Measurements from ENCODE around the gene ADH4. TPM values are rescaled to one million over a fixed set of nuclear protein-coding genes. Genes with fewer than 3 reads are reported as not detected.
A peak's percentile ranks its signal among the peaks of the same experiment; 100 is the strongest.

ADH4 gene
- total RNA-seq, 1 donor from 2014 or later = 10.8 TPM

GRCh38 chr4:99091216-99091575, 52.9 kb downstream of the ADH4 start:
- Histone ChIP-seq H3K9me3 (no peaks in the 10 kb centered on the region), H3K27me3 (no peaks in the 10 kb centered on the region), H3K4me1 (peaks cover 28% of the 10 kb centered on the region), H3K4me3 (peak overlapping the region in 1 of 2 donors; percentile 88), H3K36me3 (no peaks in the 10 kb centered on the region), H3K27ac (peak overlapping the region; percentile 93)
- intact Hi-C loops (cut with DNase I) = no loop called here
- TF ChIP-seq POLR2AphosphoS5 (IDR thresholded peaks at IDR 0.05; ENCODE audit: insufficient read depth in 1 of 2, low read depth in 1 of 2) (no peak), CTCF (IDR thresholded peaks at IDR 0.05) (no peak), POLR2A (IDR thresholded peaks at IDR 0.05) (no peak)
- DNase-seq (ENCODE audit: extremely low spot score in 2 of 2) = no peak

- Histone ChIP-seq H3K36me3 (no peaks in the 10 kb centered on the region), H3K9me3 (no peaks in the 10 kb centered on the region), H3K27me3 (no peaks in the 10 kb centered on the region), H3K27ac (peak overlapping the region; percentile 93), H3K4me3 (peak overlapping the region; percentile 6 to 88), H3K4me1 (peaks cover 31% of the 10 kb centered on the region)
- no peak for DNase-seq (ENCODE audit: extremely low spot score in 2 of 2)
- intact Hi-C loops (cut with DNase I) = no loop called here
- TF ChIP-seq POLR2A (IDR thresholded peaks at IDR 0.05) (no peak), POLR2AphosphoS5 (IDR thresholded peaks at IDR 0.05; ENCODE audit: insufficient read depth in 1 of 2, low read depth in 1 of 2) (no peak), CTCF (IDR thresholded peaks at IDR 0.05) (no peak)
Observed at GRCh38 chr4:99090481-99091215, 53.4 kb downstream of the ADH4 start.

GRCh38 chr4:99088481-99089365, 55.4 kb downstream of the ADH4 start, which contains the start of gene ADH5:
Gene ADH5 (minus strand): TSS chr4:99088788. CDS start chr4:99088700, 88 bp downstream.
- peaks cover 0 to 9% of the 10 kb centered on the region in 2 donors for H3K36me3 ChIP-seq
- peaks cover 41% of the 10 kb centered on the region for H3K4me1 ChIP-seq
- H3K27ac ChIP-seq = peak within 1 kb of the TSS; percentile 93
- peak in 1 of 2 donors; percentile 87 for TF ChIP-seq POLR2AphosphoS5 (IDR thresholded peaks at IDR 0.05; ENCODE audit: insufficient read depth in 1 of 2, low read depth in 1 of 2)
- TF ChIP-seq POLR2A (IDR thresholded peaks at IDR 0.05) = peak in 1 of 2 donors; percentile 78
- no peak for TF ChIP-seq CTCF (IDR thresholded peaks at IDR 0.05)
- intact Hi-C loops (cut with DNase I) = no loop called here
- H3K9me3 ChIP-seq = no peaks in the 10 kb centered on the region
- peak in 1 of 2 donors; percentile 94 for DNase-seq (ENCODE audit: extremely low spot score in 2 of 2)
- no peaks in the 10 kb centered on the region for H3K27me3 ChIP-seq
- H3K4me3 ChIP-seq = peak within 1 kb of the TSS; percentile 78 to 88

GRCh38 chr4:99088023-99088449, 56.1 kb downstream of the ADH4 start:
- TF ChIP-seq POLR2A (IDR thresholded peaks at IDR 0.05) (no peak), POLR2AphosphoS5 (IDR thresholded peaks at IDR 0.05; ENCODE audit: insufficient read depth in 1 of 2, low read depth in 1 of 2) (peak in 1 of 2 donors; percentile 79)
- DNase-seq (ENCODE audit: extremely low spot score in 2 of 2) = peak in 1 of 2 donors; percentile 94
- H3K36me3 ChIP-seq = peaks cover 0 to 14% of the 10 kb centered on the region in 2 donors
- intact Hi-C loops (cut with DNase I) = no loop called here
- H3K27me3 ChIP-seq = no peaks in the 10 kb centered on the region
- H3K27ac ChIP-seq = peak overlapping the region; percentile 93
- H3K4me3 ChIP-seq = peak overlapping the region; percentile 78 to 88
- H3K9me3 ChIP-seq = no peaks in the 10 kb centered on the region
- H3K4me1 ChIP-seq = peaks cover 42% of the 10 kb centered on the region

GRCh38 chr4:99084595-99084994, 59.5 kb downstream of the ADH4 start:
- DNase-seq (ENCODE audit: extremely low spot score in 2 of 2) = no peak
- Histone ChIP-seq H3K4me3 (no peak overlapping the region), H3K36me3 (peaks cover 5 to 46% of the 10 kb centered on the region in 2 donors), H3K9me3 (no peaks in the 10 kb centered on the region), H3K4me1 (peaks cover 32% of the 10 kb centered on the region), H3K27ac (no peak overlapping the region), H3K27me3 (no peaks in the 10 kb centered on the region)
- intact Hi-C loops (cut with DNase I) = no loop called here
- TF ChIP-seq POLR2A (IDR thresholded peaks at IDR 0.05) = no peak
- no peak for TF ChIP-seq CTCF (IDR thresholded peaks at IDR 0.05)
- TF ChIP-seq POLR2AphosphoS5 (IDR thresholded peaks at IDR 0.05; ENCODE audit: insufficient read depth in 1 of 2, low read depth in 1 of 2) = no peak
